Endothelial cell of umbilical vein (primary cell): ENCODE data around the gene LHFPL4. TPM values are rescaled to one million over a fixed set of nuclear protein-coding genes. Genes with fewer than 3 reads are reported as not detected.

Experiments used
- BruUV-seq: library from RNA; stranded (reverse); fragments of 400-500 nt; replicated peaks from 2 replicates; lab custom pipeline; 2021; lab: Mats Ljungman, UMichigan
- CTCF ChIA-PET: fragments of 300-600, 350-600 bp; sonication (Branson Sonifier 250); formaldehyde crosslinking; loops from one replicate; lab custom pipeline; 2021; ENCODE audit warnings: antibody characterized with exemption, inconsistent platforms; lab: Charles Lee
- POLR2A ChIA-PET: fragments of 300-600, 350-600 bp; sonication (Branson Sonifier 250); formaldehyde crosslinking; loops from one replicate; lab custom pipeline; 2021; ENCODE audit warnings: antibody characterized with exemption, inconsistent platforms; lab: Charles Lee
- DNase-seq: peaks from one replicate; pipeline ENCODE4 v3.0.0-alpha.2; 2011; ENCODE audit warnings: low read depth, low spot score
- FAIRE-seq: peaks from 2 replicates; lab custom pipeline; 2011; peaks lifted over from hg19 to GRCh38; lab: Jason Lieb, UNC
- H2AFZ ChIP-seq: 2 replicates; pipeline ENCODE4 v1.6.0; 2012; ENCODE audit warnings: low read depth, low read length, control low read depth, inconsistent platforms
- H3K27ac ChIP-seq: 2 replicates; pipeline ENCODE4 v1.5.1; 2011; ENCODE audit warnings: low read depth, mild to moderate bottlenecking, control low read depth, low read length, moderate library complexity; ENCODE audit not compliant: insufficient read depth
- H3K27me3 ChIP-seq, 2 experiments: 2 replicates each; pipeline versions ENCODE4 v1.6.0 to v1.6.1; 2011; ENCODE audit warnings: low read length in 2 of 2, mixed read lengths in 1 of 2; ENCODE audit not compliant: control insufficient read depth in 2 of 2, insufficient read depth in 2 of 2
- H3K36me3 ChIP-seq, 2 experiments: 2 replicates in 1 of 2; 3 replicates in 1 of 2; pipeline ENCODE4 v1.5.1; 2011; ENCODE audit warnings: low read length in 2 of 2, mild to moderate bottlenecking in 1 of 2, moderate library complexity in 1 of 2; ENCODE audit not compliant: control insufficient read depth in 2 of 2, insufficient read depth in 2 of 2; ENCODE audit errors: extremely low read depth in 1 of 2
- H3K4me1 ChIP-seq: 3 replicates; pipeline ENCODE4 v1.5.1; 2011; ENCODE audit warnings: mild to moderate bottlenecking, low read length; ENCODE audit not compliant: control insufficient read depth, insufficient read depth; ENCODE audit errors: extremely low read depth
- H3K4me2 ChIP-seq: 2 replicates; pipeline ENCODE4 v1.6.1; 2011; ENCODE audit warnings: low read length, control low read depth, mixed read lengths; ENCODE audit not compliant: insufficient read depth
- H3K4me3 ChIP-seq, 3 experiments: fragments of 200-600 bp in 1 of 3; sonication (generic), shearing (Covaris generic) in 1 of 3; replicated peaks in 1 of 3; 2 replicates each; pipeline ENCODE4 v1.5.1; 2011 to 2016; ENCODE audit warnings: control low read depth in 3 of 3, low read length in 3 of 3, mild to moderate bottlenecking in 2 of 3, inconsistent platforms in 1 of 3, low read depth in 1 of 3, moderate library complexity in 1 of 3; ENCODE audit not compliant: insufficient read depth in 1 of 3
- H3K79me2 ChIP-seq: 2 replicates; pipeline ENCODE4 v1.6.0; 2012; ENCODE audit warnings: low read length, inconsistent platforms; ENCODE audit not compliant: control insufficient read depth, insufficient read depth
- H3K9ac ChIP-seq: replicated peaks from 2 replicates; pipeline ENCODE3; 2011; ENCODE audit warnings: low read length, control low read depth; ENCODE audit not compliant: insufficient read depth; ENCODE audit errors: extremely low read depth
- H3K9me1 ChIP-seq: replicated peaks from 3 replicates; pipeline ENCODE4 v1.6.0; 2011; ENCODE audit warnings: mild to moderate bottlenecking, low read length; ENCODE audit not compliant: control insufficient read depth, insufficient read depth; ENCODE audit errors: extremely low read depth
- H3K9me3 ChIP-seq: replicated peaks from 2 replicates; pipeline ENCODE4 v1.5.1; 2012; ENCODE audit warnings: low read length, inconsistent platforms; ENCODE audit not compliant: control insufficient read depth, insufficient read depth
- H4K20me1 ChIP-seq: replicated peaks from 2 replicates; pipeline ENCODE3; 2011; ENCODE audit warnings: mild to moderate bottlenecking, low read length; ENCODE audit not compliant: control insufficient read depth, insufficient read depth; ENCODE audit errors: extremely low read depth
- CTCF ChIP-seq, 2 donors: IDR thresholded peaks; 1 replicate in 1 of 2; 2 replicates in 1 of 2; pipeline ENCODE4 v1.5.1; 2011; ENCODE audit warnings: low read length in 2 of 2, mild to moderate bottlenecking in 2 of 2, moderate library complexity in 2 of 2, control low read depth in 1 of 2, inconsistent platforms in 1 of 2, low read depth in 1 of 2; ENCODE audit not compliant: insufficient read depth in 1 of 2; ENCODE audit errors: extremely low read depth in 1 of 2
- FOS ChIP-seq: IDR thresholded peaks from 2 replicates; pipeline ENCODE4 v1.6.1; 2011; ENCODE audit warnings: mild to moderate bottlenecking, low read length, moderate library complexity, borderline replicate concordance; ENCODE audit not compliant: insufficient read depth
- GATA2 ChIP-seq: IDR thresholded peaks from 2 replicates; pipeline ENCODE4 v1.7.0; 2011; ENCODE audit warnings: low read depth, mild to moderate bottlenecking, moderate library complexity, mixed read lengths, low read length; ENCODE audit not compliant: insufficient read length, insufficient read depth
- JUN ChIP-seq: IDR thresholded peaks from 2 replicates; pipeline ENCODE4 v1.6.1; 2011; ENCODE audit warnings: borderline replicate concordance, low read depth; ENCODE audit not compliant: insufficient read length, insufficient read depth
- MAX ChIP-seq: IDR thresholded peaks from 2 replicates; pipeline ENCODE4 v1.6.1; 2011; ENCODE audit not compliant: insufficient read depth, insufficient read length
- POLR2A ChIP-seq: IDR thresholded peaks from 2 replicates; pipeline ENCODE4 v1.6.1; 2012; ENCODE audit warnings: low read depth, mild to moderate bottlenecking, control low read depth, low read length
- POLR2AphosphoS5 ChIP-seq: IDR thresholded peaks from 2 replicates; pipeline ENCODE4 v1.6.1; 2012; ENCODE audit warnings: low read depth, mild to moderate bottlenecking, control low read depth, low read length, moderate library complexity; ENCODE audit not compliant: insufficient read depth
- dilution Hi-C: fragments of 300-500 bp; cut with MboI; formaldehyde crosslinking; loops from one replicate; pipeline ENCODE4 v1.15.0; 2019; ENCODE audit warnings: low sequenced_read_pairs; ENCODE audit not compliant: extremely low pct_ligation_motif_present
- intact Hi-C: fragments of 100-400 bp; cut with micrococcal nuclease; formaldehyde crosslinking; loops from one replicate; pipeline ENCODE4 v1.10.0; 2022
- polyA plus RNA-seq, 4 experiments: library from polyadenylated mRNA; depleted of rRNA in 3 of 4; stranded (reverse) in 3 of 4; unstranded in 1 of 4; fragments of >200 nt; gene quantifications; 2 replicates each; pipeline versions ENCODE4 v1.2.1 to v1.2.3, GENCODE V29; 2011 to 2012; ENCODE audit warnings: missing spikeins in 1 of 4
- total RNA-seq: library from RNA; stranded (reverse); gene quantifications from 2 replicates; pipeline ENCODE4 v1.2.3, GENCODE V29; 2021

The LHFPL4 gene
- total and polyA plus RNA-seq, 2 donors (not counting 3 experiments of a cell fraction or from before 2014, with no cell fraction given): not detected

- Histone ChIP-seq H3K79me2 (no peaks in the 10 kb centered on the region), H2AFZ (no peak overlapping the region), H3K4me3 (no peak overlapping the region), H3K4me1 (peaks cover 3% of the 10 kb centered on the region), H3K36me3 (no peaks in the 10 kb centered on the region), H3K9me3 (no peaks in the 10 kb centered on the region), H4K20me1 (no peaks in the 10 kb centered on the region), H3K4me2 (no peak overlapping the region), H3K9me1 (no peaks in the 10 kb centered on the region), H3K27me3 (peaks cover 10 to 15% of the 10 kb centered on the region in 2 experiments), H3K9ac (no peak overlapping the region), H3K27ac (no peak overlapping the region)
- intact Hi-C loops (loop anchor here (1.0 to 10.0 kb wide), 6 partner anchors 144 to 432 kb away; partner anchors contain the start of genes BRPF1, CRELD1 and MTMR14), dilution Hi-C loops (no loop called here)
- peak; percentile 72 for DNase-seq
- TF ChIP-seq JUN: no peak
- TF ChIP-seq CTCF (IDR thresholded peaks at IDR 0.05; ENCODE audit: extremely low read depth in 1 of 2, insufficient read depth in 1 of 2, low read depth in 1 of 2, low read length in 2 of 2): peak; percentile 88 to 95
- no peak for TF ChIP-seq POLR2AphosphoS5
- no peak for TF ChIP-seq FOS
- peak; percentile 94 for FAIRE-seq
- ChIA-PET POLR2A (no interaction called here), CTCF (interaction anchor here (0.8 to 2.8 kb wide), 12 partner anchors 11 to 1236 kb away, joined by 3 to 24 read pairs (median 5); no protein-coding TSS in a partner anchor)
- no TSS peak for BruUV-seq
Observed at GRCh38 chr3:9503283-9503682, 50.3 kb downstream of the LHFPL4 start.

GRCh38 chr3:9501226-9501625, 52.4 kb downstream of the LHFPL4 start:
- peaks cover 8 to 13% of the 10 kb centered on the region in 2 experiments for H3K27me3 ChIP-seq
- FAIRE-seq (no peak), DNase-seq (no peak)
- H3K79me2 ChIP-seq: no peaks in the 10 kb centered on the region
- no peaks in the 10 kb centered on the region for H3K36me3 ChIP-seq
- H3K9me3 ChIP-seq: no peaks in the 10 kb centered on the region
- CTCF ChIA-PET: interaction anchor here (0.6 to 1.5 kb wide), 11 partner anchors 9 to 445 kb away, joined by 3 to 14 read pairs (median 3); partner anchors contain the start of gene THUMPD3
- BruUV-seq: no TSS peak
- no peak overlapping the region for H3K27ac ChIP-seq
- H3K9me1 ChIP-seq: no peaks in the 10 kb centered on the region
- POLR2A ChIA-PET: no interaction called here
- H3K9ac ChIP-seq: no peak overlapping the region
- no peak overlapping the region for H3K4me2 ChIP-seq
- peaks cover 3% of the 10 kb centered on the region for H3K4me1 ChIP-seq
- intact Hi-C loops: loop anchor here (5.0 to 10.0 kb wide), 3 partner anchors 146 to 434 kb away; partner anchors contain the start of genes CRELD1 and MTMR14
- TF ChIP-seq POLR2A (no peak), MAX (no peak), CTCF (IDR thresholded peaks at IDR 0.05; ENCODE audit: extremely low read depth in 1 of 2, insufficient read depth in 1 of 2, low read depth in 1 of 2, low read length in 2 of 2) (no peak), POLR2AphosphoS5 (no peak), JUN (no peak), GATA2 (no peak)
- no peak overlapping the region for H3K4me3 ChIP-seq
- dilution Hi-C loops: no loop called here
- no peak overlapping the region for H2AFZ ChIP-seq
- H4K20me1 ChIP-seq: no peaks in the 10 kb centered on the region
